ENCODE results near the gene FAHD2B.
A peak's percentile ranks its signal among the peaks of the same experiment; 100 is the strongest.
"Not testable (repeated sequence)": the region's sequence is repeated elsewhere in the genome, so short reads cannot be mapped to it uniquely, and the experiment has no call there.

Gene FAHD2B, protein sequence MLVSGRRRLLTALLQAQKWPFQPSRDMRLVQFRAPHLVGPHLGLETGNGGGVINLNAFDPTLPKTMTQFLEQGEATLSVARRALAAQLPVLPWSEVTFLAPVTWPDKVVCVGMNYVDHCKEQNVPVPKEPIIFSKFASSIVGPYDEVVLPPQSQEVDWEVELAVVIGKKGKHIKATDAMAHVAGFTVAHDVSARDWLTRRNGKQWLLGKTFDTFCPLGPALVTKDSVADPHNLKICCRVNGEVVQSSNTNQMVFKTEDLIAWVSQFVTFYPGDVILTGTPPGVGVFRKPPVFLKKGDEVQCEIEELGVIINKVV

DNA sequence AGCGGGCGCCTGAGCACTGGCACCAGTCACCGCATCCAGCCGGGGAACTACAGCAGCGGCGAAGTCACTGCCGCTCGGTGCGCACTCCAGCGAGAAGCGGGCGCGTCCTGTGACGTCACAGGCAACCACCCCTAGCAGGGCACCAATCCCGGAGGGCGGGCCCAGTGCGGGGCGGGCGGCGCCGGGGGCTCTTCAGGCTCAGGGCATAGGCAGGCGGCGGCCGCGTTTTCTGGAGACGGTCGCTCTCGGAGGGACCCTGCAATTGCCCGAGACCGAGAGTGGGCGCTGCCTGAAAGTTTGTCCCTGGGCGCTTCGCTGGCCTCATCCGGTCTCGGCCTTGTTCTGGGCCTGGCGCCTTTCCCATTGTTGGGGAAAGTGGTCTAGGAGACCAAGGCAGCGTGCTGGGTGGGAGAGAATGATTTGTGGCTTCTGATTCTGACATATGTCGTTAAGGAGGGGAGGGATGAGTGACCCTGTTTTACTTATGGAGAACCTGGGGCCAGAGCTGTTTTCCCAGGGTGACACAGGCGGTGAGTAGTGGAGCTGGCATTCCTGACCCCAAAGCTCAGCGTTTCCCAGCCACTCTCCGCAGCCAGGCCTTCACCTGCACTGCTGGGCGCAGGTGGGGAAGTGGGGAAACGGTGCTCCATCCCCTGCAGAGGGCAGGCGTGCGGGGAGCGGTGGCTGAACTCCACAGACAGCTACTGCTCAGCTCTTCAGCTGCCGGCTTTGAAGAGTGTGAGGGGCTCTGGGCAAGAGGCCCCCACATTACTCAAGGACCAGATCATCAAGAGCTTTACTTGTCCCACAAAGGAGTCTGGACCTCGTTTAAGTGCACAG lies at the start of gene FAHD2B:
Gene FAHD2B (minus strand): TSS at position 111 of the 840 bp plus-strand sequence. CDS start 3,176 bp downstream, outside the sequence.
- DNase-seq: peak; percentile 55

DNA sequence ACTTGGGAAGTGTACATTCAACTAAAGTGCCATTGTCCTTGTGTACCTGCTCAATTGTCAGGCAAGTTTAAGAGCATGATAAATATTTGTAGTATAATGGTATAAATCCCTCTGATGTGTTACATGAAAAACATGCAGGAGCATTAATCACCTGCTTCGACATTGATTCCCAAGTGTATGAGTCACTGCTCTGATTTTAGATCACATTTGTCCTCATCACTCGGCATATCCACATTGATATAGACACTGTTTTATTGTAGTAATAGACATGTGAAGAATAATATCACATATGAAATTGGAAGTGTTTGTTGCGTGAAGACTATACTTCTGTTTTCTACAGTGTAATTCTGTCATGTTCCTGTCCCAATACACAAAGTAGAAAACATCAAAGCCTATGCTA lies 49.3 kb upstream of the FAHD2B start:
- not testable (repeated sequence) for DNase-seq

DNA sequence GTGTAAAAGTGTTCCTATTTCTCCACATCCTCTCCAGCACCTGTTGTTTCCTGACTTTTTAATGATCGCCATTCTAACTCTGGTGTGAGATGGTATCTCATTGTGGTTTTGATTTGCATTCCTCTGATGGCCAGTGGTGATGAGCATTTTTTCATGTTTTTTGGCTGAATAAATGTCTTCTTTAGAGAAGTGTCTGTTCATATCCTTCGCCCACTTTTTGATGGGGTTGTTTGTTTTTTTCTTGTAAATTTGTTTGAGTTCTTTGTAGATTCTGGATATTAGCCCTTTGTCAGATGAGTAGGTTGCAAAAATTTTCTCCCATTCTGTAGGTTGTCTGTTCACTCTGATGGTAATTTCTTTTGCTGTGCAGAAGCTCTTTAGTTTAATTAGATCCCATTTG lies 34.4 kb upstream of the FAHD2B start:
- not testable (repeated sequence) for DNase-seq

DNA sequence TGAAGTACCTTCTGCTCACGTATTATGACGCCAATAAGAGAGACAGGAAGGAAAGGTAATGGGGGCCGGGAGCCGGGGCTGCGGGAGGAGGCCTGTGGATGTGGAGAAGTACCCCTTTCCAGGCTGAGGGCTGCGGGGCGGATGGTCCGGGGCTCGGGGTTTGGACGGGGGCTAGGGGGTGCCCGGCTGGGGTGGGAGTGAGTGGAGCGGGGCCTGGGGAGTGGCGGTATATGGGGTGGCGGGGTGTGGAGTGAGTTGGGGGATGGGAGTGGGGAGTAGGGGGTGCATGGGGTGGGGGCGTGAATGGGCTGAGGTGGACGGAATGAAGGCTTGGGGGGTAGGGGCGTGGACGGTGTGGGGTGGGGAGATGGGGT lies 19.2 kb upstream of the FAHD2B start:
- DNase-seq: not testable (repeated sequence)

DNA sequence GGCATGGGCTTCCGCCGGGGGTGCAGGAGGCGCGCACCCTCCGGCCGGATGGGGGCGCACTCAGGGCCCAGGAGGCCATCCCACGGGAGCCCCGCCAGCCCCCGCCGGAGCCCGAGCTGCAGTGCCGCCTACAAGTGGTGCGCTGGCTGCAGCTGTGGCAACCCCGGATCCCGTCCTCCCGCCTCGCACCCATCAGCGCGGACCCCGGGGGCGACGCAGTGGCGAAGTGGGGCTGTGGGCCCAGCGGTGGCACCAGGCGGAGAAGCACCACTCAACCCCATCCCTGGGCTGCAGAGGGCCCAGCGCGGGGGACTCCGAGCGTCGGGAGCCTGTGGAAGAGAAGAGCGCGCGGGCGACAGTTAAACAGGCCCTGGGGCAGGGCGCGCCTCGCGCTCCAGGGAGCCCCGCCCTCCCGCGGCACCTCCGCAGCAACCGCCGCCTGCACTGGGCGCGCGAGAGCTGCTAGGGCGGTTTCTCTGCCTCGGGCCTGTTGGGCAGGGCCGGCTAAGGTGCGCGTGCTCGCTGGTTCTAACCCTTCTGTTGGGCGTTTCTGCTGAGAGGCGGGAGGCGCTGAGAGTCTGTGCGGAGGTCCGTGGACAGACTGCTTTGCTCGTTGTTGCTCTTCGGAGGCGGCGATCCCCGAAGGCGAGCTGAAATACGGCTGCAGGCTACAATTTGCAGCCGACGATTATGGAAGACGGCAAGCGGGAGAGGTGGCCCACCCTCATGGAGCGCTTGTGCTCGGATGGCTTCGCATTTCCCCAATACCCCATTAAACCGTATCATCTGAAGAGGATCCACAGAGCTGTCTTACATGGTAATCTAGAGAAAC lies 18.6 kb upstream of the FAHD2B start, which contains the start of gene ANKRD36:
Gene ANKRD36 (plus strand): TSS at position 104 of the 832 bp plus-strand sequence. CDS start 587 bp downstream, at position 691.
- not testable (repeated sequence) for DNase-seq

DNA sequence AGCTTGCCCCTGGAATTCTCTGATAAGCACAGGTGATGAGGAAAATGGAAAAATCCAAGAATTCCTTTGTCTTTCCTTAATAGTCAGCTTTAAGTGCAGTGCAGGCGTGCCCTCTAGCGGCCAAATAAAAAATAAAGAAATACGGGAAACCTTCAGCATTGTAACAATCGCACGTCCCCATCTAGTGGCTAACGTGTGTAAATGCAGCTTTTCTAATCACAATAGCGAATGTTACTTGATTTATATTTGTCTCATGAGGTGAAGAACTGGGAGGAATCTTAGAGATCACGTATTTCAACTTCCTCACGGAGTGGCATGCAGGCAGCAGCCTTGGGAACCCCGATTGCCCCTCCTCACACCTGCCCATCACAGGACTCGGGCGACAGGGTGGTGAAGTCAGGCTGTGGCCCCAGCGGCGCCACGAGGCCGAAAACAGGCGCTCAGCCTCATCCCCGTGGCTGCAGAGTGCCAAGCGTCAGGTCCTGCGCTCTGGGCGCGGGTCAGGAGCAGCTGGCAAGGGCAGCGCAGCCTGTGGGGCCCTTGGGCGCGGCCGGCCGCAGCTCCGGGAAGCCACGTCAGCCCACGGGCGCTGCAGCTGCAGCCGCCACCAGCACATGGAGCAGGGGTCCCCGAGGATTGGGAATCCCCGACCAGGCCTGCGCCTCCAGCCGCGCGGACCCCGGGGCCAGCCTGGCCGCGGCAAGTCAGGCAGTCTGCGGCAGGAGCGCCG lies 17.8 kb upstream of the FAHD2B start:
- DNase-seq: not testable (repeated sequence)

DNA sequence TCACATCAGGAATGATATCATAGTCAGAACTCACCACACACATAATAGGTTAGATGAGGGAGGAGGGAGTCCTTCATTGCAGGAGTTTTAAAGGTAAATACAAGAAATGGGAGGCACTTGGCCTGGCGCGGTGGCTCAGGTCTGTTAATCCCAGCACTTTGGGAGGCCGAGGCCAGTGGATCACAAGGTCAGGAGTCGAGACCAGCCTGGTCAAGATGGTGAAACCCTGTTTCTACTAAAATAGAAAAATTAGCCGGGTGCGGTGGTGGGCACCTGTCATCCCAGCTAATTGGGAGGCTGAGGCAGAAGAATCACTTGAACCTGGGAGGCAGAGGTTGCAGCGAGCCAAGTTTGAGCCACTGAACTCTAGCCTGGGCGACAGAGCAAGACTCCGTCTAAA lies 16.6 kb upstream of the FAHD2B start:
- not testable (repeated sequence) for DNase-seq

DNA sequence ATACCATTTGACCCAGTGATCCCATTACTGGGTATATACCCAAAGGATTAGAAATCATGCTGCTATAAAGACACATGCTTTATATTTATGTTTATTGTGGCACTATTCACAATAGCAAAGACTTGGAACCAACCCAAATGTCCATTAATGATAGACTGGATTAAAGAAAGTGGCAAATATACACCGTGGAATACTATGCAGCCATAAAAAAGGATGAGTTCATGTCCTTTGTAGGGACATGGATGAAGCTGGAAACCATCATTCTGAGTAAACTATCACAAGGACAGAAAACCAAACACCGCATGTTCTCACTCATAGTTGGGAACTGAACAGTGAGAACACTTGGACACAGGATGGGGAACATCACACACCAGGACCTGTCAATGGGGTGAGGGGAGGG lies 12.2 kb upstream of the FAHD2B start:
- not testable (repeated sequence) for DNase-seq

DNA sequence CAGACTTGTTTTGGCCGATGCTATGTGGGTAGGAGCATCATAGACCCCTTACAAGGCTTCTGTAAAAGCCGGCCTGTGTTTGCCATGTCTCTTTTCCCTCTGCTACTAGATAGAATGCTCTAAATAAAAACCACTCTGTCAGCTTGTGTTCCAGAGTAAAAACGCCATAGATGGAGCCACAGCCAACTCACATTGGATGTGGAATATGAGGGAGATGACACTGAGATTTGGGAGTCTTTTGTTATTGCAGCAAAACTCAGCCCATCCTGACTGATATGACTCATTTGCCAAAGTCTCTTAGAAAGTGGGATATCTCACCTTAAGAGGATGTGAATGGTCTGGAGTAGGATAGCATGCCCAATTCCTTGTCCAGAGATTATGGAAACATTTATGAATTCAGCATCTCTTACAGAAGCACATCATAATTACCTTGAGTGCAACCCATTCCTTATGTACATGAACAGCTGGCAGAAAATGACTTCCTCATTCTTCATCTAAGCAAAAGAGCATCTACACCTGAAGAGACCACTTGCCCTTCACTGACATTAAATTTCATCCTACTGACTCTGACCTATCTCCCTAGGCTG lies 4.2 kb upstream of the FAHD2B start:
- DNase-seq: not testable (repeated sequence)

DNA sequence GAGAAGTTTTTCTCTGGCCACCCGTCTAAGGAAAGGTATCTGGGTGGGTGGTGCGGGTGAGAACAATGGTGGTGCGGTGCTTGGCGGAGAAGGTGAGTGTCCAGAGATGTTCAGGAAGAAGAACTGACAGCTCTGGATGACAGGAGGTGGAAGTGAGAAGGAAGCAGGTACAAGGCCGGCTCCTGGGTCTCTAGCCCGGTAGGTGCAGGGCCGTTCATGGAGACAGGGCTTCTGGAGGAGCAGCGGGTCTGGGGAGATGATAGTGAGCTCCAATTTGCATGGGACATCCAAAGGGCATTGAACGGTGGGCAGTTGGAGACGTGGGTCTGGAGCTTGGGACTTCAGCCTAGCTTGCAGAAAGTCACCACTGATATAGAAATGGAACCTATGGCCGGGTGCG lies 979 bp upstream of the FAHD2B start:
- DNase-seq: no peak

DNA sequence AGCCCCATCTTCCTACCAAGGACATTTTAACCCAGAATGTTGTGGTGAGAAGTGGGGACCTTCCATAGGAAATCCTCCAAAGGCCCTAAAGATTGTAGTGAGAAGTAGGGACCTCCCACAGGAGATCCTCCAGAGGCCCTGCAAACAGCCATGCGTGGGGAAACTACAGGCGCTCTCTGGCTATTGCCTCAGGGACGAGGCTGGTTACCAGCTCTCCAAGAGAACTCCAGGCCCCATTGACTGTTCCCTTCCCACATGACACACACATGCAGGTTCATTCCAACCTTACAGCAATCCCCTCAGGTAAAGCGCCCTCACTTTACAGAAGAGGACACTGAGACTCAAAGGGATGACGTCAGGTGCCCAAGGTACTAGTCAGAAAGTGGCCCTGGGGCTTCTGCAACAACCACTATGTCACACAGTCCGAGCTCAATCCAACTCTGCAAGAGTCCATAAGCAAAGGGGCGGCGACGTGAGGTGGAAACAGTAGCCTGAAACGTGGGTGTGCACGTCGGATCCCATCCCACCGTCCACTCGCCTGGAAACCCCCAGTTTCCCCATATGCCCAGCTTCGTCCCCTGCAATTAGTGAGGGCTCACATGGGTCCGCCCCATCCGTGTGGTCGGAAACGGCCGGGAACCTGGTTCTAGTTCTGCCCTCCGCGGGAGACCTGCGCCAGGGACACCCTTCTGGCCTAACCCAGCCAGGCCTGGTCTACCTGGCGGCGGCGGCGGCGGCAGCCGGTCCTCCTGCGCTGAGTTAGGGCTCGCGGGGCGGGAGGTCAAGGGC lies 505 bp downstream of the FAHD2B start:
- DNase-seq: not testable (repeated sequence)

DNA sequence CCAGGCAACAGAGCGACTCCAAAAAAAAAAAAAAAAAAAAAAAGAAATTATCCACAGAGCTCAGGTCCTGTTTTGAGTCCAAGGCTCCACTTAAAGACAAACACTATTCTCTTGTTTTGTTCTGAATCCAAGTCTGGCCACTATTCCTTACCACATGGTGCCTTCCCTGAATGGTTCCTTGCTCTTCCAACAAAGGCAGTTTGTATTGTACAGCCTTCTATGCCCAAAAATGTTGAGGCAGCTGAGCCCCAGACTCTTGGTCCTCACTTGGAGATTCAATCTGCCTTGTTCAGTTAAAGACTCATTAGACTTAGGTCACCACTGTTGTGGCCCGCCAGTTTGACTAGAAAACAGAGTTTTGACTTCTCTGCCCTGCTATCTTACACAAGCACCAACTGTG lies 1.7 kb downstream of the FAHD2B start:
- not testable (repeated sequence) for DNase-seq

DNA sequence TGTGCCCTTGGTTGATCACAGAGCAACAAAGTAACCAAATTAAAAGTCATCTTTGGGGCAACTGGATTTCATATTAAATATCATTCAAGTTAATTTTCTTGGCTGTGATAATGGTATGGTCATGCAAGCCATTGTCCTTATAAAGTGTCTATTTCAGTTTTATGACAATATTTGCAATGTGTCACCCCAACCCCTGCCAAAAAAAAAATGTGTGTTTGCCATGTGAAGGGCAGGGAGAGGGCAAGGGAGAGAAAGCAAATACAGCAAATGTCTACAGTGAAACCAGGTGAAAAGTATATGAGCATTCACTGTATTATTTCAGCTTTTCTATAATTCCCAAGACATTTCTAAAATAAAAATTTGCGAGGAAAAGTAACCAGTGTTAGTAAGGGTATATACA lies 6.0 kb downstream of the FAHD2B start:
- not testable (repeated sequence) for DNase-seq

DNA sequence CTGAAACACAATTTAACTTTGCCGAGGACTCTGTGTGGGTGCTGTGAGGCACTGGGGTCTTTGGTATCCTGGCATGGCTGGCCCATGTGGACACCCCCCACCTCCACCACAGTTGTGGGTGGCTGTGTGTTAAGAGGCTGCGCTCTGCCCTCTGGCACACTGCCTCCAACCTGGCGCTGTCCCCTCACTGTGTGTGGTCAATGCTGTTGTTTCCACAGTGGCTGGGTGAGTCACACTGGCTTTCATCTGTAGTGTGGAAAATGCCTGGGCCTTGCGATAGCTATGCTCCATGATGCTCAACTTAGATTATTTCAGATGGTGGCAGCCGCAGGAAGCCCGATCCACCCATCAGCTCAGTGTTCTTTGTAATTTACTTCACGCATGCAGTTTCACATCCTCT lies 9.6 kb downstream of the FAHD2B start:
- not testable (repeated sequence) for DNase-seq

DNA sequence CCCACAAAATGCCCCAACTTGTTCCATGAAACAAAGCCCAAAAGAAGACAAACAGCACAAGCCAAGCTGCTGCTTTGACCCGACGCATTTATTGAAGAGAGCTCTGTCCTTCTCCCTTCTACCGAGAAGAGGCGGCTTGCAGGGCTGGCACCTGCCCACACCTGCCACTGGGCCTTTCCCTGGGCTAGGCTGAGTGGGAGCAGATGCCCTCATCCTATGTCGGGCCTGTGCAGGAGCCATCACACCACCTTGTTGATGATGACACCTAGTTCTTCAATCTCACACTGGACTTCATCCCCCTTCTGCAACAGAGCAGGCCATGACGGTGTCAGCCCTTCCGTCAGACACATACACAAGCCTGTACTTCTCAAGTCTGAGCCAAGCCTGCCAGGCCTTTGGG lies 11.2 kb downstream of the FAHD2B start:
- not testable (repeated sequence) for DNase-seq

DNA sequence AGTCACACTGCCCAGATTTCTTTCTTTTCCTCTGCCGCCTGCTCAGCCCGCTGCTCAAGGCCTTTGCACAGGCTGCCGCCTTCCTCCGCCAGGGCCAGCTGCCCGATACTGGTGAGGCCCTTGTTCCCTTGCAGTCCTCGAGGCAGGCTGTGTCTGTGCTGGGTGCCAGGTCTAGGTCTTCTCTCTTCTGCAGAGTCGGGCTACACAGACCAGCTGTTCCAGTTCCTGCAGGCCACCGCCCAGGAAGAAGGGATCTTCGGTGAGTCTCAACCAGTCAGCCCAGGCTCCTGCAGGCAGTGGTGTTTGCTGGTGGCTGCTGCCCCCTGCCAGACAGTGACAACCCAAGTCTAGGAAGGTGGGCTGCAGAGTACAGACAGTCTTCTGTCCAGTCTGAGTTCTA lies 12.5 kb downstream of the FAHD2B start:
- not testable (repeated sequence) for DNase-seq

DNA sequence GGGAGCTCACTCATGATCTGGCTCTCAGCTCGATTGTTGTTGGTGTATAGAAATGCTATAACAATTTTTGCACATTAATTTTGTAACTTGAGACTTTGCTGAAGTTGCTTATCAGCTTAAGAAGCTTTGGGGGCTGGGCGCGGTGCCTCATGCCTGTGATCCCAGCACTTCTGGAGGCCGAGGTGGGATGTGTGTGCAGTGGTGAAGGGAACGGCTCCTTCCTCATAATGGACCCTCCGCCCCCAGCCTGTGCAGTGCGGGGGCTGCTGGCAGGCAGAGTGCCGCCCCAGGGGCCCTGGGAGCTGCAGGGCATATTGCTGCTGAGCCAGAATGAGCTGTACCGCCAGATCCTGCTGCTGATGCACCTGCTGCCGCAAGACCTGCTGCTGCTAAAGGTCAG lies 13.8 kb downstream of the FAHD2B start:
- DNase-seq: not testable (repeated sequence)

DNA sequence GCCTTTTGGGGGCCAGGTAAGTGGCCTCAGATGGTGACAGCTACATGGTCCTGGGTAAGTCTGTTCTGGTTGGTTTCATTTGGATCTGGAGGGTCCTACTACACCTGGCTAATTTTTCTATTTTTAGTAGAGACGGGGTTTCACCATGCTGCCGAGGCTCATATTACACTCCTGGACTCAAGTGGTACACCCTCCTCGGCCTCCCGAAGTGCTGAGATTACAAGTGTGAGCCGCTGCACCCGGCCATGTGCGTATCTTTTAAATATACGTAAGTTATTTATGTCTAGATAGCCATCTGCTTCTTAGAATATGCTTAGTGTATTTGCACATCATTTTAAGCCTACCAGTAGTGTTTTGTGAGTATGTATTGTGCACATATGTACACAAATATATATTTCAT lies 17.5 kb downstream of the FAHD2B start:
- not testable (repeated sequence) for DNase-seq

DNA sequence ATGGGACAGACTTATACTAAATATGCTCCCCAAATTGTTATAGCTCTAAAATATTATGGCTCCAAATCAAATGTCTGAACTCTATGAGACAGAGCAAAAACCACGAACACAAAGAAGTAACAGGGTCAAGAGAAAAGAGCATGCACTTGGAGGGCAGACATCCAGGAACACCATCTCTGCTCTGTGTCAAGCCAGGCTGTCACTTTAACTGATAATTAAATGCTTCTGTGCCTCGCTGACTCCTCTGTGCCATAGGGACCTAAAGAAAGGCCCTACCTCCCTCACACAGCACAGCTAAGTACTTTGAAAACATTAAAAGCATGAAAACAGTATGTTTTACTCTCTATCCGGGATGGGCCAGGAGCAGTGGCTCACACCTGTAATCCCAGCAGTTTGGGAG lies 23.8 kb downstream of the FAHD2B start:
- DNase-seq: not testable (repeated sequence)

DNA sequence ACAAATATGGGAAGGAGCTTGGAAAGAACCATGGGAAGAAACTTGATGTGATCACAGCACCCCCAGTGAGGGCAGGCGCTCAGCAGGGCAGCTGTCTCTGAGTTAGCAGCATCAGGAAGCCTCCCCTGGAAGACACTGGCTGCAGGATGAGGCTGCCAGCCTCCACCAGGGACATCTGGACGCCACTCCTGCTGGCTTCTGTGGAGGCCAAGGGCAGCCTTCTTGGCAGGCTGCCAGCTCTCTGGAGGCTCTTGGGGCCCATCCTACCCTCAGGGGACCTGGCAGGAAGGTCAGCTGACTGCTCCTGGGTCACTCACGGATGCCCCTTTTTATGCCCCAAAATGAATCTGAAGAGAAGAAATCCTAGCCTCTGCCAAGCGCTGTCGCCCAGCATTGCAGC lies 26.0 kb downstream of the FAHD2B start:
- DNase-seq: not testable (repeated sequence)

DNA sequence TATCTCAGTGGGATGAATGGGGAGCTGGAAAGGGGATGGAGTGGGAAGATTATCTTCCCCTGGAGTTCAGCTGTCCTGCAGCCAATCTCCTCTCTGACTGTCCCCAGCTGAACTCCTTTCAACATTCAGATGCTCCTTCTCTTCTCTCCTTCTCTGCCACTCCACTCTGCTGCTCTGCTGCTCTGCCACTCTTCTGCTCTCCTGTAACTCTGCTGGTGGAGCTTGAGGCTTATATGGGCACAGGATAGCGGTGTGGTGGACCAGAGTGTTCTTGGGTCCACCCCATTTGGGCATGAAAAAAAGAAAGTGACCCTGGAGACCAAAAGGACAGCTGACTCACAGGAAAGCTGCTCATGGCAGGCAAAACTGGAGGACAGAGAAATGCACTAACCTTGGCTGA lies 26.6 kb downstream of the FAHD2B start:
- no peak for DNase-seq

Measured in NCI-H1105 treated with DMSO at 0.1 percent for 48 hours (cell line).